NCI-H1417 treated with DMSO at 0.1 percent for 48 hours (cell line): Measurements from ENCODE around the gene PEMT.

ENCODE experiments used
- DNase-seq: peaks from one replicate; lab custom pipeline; 2025; lab: John Stamatoyannopoulos, UW

The PEMT gene

DNA sequence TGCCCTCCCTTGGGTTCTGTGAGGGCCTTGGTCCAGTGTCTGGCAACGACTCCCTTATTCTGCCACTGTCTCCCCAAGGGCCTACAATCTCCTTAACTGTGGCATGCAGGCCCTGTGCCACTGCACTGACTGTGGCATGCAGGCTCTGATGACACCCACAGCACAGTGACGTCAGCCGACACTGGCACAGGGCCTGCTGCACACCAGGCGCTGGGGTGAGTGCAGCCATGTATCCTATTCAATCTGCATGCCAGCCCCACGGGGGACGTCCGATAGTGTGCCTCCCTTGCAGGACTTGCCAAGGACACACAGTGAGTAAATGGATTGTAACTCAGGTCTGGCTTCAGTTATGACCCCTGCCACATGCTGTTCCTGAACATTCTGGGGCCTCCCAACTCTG, 55.6 kb downstream of the PEMT start:
- no peak for DNase-seq

DNA sequence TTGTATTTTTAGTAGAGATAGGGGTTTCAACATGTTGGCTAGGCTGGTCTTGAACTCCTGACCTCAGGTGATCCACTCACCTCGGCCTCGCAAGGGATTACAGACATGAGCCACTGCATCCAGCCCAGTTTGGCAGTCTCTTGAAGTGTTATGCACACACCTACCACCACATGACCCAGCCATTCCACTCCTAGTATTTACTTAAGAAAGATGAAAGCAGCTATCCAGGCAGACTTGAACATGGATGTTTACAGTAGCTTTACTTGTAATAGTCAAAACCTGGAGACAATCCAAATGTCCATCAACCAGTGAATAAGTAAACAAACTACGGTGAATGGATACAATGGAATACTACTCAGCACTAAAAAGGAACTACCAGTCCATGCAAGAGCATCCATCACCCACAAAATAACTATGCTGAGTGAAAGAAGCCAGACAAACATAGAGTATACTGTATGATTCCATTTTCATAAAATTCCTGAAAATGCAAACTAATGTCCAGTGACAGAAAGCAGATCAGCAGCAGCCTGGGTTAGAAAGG, 57.5 kb downstream of the PEMT start:
- DNase-seq = no peak

- DNase-seq = no peak
Measured at GRCh38 chr17:17532991-17533390, 58.5 kb downstream of the PEMT start.

GRCh38 chr17:17531156-17531555, 60.4 kb downstream of the PEMT start:
- DNase-seq = no peak

DNA sequence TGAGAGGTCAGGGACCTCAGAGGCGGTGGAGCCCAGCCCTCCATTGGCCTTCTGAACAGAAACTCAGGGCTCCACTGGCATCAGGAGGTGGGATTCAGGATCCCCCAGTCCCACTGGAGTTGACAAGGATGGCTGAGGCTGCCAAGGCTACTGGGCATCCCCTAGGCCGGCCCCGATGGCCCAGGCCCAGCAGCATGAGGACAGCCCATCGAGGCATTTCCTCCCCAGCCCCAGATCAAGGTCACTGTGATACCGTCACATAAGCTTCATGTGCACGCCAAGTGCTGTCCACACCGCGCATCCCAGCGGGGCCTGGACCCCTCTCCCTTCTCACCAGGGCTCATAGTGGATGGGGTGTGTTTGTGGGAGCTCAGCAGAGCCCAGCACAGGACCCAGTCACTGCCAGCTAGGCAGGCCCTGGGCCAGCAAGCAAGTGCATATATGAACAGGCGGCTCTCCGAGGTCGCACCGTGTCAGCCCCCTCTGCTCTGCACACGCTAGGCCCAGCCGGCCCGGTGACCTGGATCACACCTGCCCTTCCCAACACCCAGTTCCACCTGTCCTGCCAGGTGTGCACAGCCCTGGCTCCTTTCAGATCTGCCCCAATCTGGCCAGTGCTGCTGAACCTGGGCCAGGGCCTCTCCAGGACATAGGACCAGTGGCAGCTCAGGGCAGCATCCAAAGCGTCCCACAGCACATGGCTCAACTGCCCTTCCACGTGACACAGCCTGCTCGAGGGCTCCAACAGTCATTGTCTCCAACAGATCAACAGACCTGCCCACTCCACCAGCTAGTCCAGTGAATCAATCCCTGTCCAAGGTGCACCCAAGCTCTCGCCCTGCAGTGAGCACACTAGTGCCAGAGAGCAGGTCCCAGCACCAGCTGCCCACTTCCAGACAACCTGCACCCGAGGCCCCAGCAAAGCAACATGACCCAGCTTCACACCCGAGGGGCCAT, 62.5 kb downstream of the PEMT start:
- no peak for DNase-seq

- no peak for DNase-seq
Measured at GRCh38 chr17:17527956-17528500, 63.5 kb downstream of the PEMT start.

DNA sequence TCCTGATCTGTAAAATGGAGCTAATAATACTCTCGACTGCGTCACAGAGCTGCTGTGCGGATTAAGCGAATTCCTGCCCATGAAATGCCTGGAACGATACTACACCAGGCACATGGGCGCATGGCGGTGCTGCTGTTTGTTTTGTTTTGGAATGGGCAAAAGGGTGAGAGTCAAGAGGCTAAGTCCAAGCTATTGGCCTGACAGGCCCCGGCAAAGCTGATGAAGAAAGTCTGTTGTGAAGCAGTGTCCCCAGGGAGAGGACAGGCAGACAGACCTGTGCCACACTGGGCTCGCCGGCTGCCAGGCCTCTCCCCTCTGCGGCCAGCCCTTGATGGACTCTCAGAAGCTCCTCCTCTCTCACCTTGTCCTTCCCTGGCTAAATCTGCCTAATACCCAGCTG, 64.0 kb downstream of the PEMT start:
- DNase-seq = no peak

- DNase-seq = no peak
Measured at GRCh38 chr17:17526369-17526768, 65.1 kb downstream of the PEMT start.

- no peak for DNase-seq
Measured at GRCh38 chr17:17525956-17526355, 65.6 kb downstream of the PEMT start.

GRCh38 chr17:17525311-17525710, 66.2 kb downstream of the PEMT start:
- no peak for DNase-seq

- no peak for DNase-seq
Measured at GRCh38 chr17:17523731-17524490, 67.6 kb downstream of the PEMT start.

GRCh38 chr17:17523001-17523730, 68.3 kb downstream of the PEMT start:
- DNase-seq = no peak

GRCh38 chr17:17520599-17521232, 70.8 kb downstream of the PEMT start:
- no peak for DNase-seq

- DNase-seq = no peak
Measured at GRCh38 chr17:17519886-17520285, 71.6 kb downstream of the PEMT start.

GRCh38 chr17:17518951-17519350, 72.6 kb downstream of the PEMT start:
- DNase-seq = no peak

GRCh38 chr17:17518014-17518413, 73.5 kb downstream of the PEMT start:
- DNase-seq = no peak

DNA sequence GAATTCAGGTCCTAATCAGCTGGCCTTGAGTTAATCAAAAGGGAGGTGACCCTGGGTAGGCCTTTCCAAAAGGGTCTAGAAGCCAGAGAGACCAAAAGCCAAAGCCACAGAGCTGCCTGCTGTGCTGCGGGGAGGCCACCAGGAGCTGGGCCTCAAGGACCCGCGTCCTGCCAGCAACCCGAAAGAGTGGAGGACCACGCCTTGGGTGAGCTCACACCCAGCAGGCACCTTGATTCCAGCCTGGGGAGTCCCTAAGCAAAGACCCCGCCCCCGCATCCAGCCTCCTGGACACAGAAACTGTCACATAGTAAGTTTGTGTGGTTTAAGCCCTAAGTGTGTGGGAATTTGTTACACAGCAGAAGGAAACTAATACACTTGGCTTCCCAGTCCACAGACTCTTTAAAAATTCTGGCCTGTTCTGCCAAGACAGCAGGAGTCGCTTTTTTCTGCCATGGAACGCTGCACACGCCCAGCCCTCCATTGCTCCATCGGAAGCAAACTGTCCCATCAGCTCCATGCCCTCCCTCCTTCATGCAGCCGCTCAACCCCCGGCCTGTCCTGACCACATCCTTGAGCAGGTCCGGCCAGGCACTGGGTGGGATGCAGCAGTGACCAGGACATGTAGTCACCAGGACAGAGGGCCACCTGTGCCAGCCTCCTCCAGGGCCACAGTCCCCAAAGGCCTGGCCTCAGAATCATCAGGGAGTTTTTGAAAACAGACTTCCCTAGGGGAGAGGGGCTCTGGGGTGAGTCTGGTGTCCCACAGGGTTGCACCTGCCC, 74.4 kb downstream of the PEMT start:
- DNase-seq = no peak

DNA sequence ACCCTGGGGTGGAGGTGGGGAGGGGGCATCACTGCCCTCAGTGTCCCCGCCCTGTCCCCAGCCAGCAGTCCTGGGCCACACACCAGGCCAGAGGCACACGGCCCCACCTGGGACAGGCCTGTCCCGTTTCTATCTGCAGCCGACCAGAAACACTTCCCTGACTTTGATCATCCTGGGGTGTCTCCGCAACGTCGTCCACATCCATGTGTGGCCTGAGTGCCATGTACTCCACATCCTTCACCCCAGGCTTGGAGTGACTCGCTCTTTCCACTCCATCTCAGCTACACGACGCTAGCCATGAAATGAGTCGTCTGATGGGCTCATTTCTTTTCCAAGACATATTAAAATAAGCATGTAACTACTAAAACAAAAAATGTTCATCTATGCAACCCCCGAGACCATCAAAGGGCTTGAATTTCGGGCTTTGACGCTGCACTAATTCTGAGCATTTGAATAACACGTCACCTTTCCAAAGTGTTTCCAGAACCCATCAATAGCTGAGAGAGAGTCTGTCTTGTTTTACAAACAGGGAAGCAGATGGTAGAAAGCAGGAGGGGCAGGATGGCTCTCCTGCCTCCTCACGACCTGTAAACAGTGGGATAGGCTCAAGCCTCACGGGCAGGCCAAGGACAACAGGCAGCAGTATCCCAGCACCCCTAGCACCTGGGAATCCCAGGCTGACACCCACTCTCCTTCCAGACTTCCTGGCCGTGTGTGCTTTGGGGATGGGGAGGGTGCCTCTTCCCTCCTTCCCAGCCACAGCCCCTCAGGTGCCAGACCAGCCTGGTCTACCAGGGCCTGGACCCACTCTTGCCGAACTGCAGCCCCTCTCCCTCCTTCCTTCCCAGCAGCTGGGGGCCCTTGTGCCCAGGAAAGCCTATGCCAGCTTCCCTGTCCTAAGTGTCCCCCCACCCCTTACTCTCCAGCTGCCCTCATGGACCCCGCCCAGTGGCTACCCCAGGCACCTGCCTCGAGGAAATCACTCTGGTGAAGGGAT, 75.3 kb downstream of the PEMT start:
- no peak for DNase-seq
